ENCODE results near the gene HRAS. TPM values are rescaled to one million over a fixed set of nuclear protein-coding genes. Genes with fewer than 3 reads are reported as not detected.
A peak's percentile ranks its signal among the peaks of the same experiment; 100 is the strongest.

Gene HRAS
- total RNA-seq, 1 donor from 2014 or later = 12.9 TPM

- DNase-seq (ENCODE audit: low spot score) = no peak
- ATAC-seq = no peak
These were observed 32.4 kb upstream of the HRAS start for GRCh38 chr11:567629-568292.

- ATAC-seq = peak; percentile 17
- no peak for DNase-seq (ENCODE audit: low spot score)
These were observed 31.7 kb upstream of the HRAS start for GRCh38 chr11:567011-567628.

GRCh38 chr11:565921-566509 is 30.6 kb upstream of the HRAS start:
- DNase-seq (ENCODE audit: low spot score) = no peak
- no peak for ATAC-seq

GRCh38 chr11:563812-564578 is 28.6 kb upstream of the HRAS start:
- ATAC-seq = no peak

GRCh38 chr11:563066-563811 is 27.9 kb upstream of the HRAS start:
- DNase-seq (ENCODE audit: low spot score) (no peak), ATAC-seq (no peak)

More at GRCh38 chr11:563812-564578, 28.6 kb upstream of the HRAS start:
- DNase-seq (ENCODE audit: low spot score) = no peak

- ATAC-seq = no peak
- DNase-seq (ENCODE audit: low spot score) = no peak
These were observed 26.8 kb upstream of the HRAS start for GRCh38 chr11:562046-562645.

GRCh38 chr11:561148-562003 is 26.0 kb upstream of the HRAS start:
- peak; percentile 90 for DNase-seq (ENCODE audit: low spot score)
- ATAC-seq = peak; percentile 63

- peak; percentile 94 for DNase-seq (ENCODE audit: low spot score)
- ATAC-seq = peak; percentile 80
These were observed 25.1 kb upstream of the HRAS start, which contains the start of the genes LMNTD2 and RASSF7 for GRCh38 chr11:560305-561147. LMNTD2 (minus strand) TSS chr11:560738; CDS start chr11:560716, 22 bp downstream. RASSF7 (plus strand) TSS chr11:560970; CDS start chr11:561769, 799 bp downstream.

- DNase-seq (ENCODE audit: low spot score) (peak; percentile 85), ATAC-seq (peak; percentile 58)
These were observed 24.4 kb upstream of the HRAS start for GRCh38 chr11:559712-560304.

- DNase-seq (ENCODE audit: low spot score) (no peak), ATAC-seq (no peak)
These were observed 23.7 kb upstream of the HRAS start for GRCh38 chr11:559020-559620.

- ATAC-seq (no peak), DNase-seq (ENCODE audit: low spot score) (no peak)
These were observed 23.1 kb upstream of the HRAS start for GRCh38 chr11:558503-558902.

GRCh38 chr11:557328-558132 is 22.2 kb upstream of the HRAS start:
- DNase-seq (ENCODE audit: low spot score) (no peak), ATAC-seq (no peak)

- no peak for DNase-seq (ENCODE audit: low spot score)
- no peak for ATAC-seq
These were observed 21.4 kb upstream of the HRAS start for GRCh38 chr11:556662-557256.

GRCh38 chr11:555780-556661 is 20.6 kb upstream of the HRAS start:
- no peak for ATAC-seq
- DNase-seq (ENCODE audit: low spot score) = no peak

- DNase-seq (ENCODE audit: low spot score) (no peak), ATAC-seq (no peak)
These were observed 19.9 kb upstream of the HRAS start for GRCh38 chr11:555227-555779.

Data from left lobe of liver (tissue), 2 donors.